ENCODE measurements around the gene TMEM164. TPM values are rescaled to one million over a fixed set of nuclear protein-coding genes. Genes with fewer than 3 reads are reported as not detected.
"Not testable (repeated sequence)": the region's sequence is repeated elsewhere in the genome, so short reads cannot be mapped to it uniquely, and the experiment has no call there.

TMEM164 gene
- total RNA-seq, 2 donors from 2014 or later, result 18.0 to 20.2 TPM

- H3K27ac ChIP-seq, result peak overlapping the region in 1 of 2 donors; percentile 77
- no peak for DNase-seq (ENCODE audit: low spot score)
- no peaks in the 10 kb centered on the region for H3K36me3 ChIP-seq
- ATAC-seq (ENCODE audit: insufficient number of reproducible peaks, low FRiP score, low read depth), result no peak
- TF ChIP-seq CTCF (IDR thresholded peaks at IDR 0.05), result peak; percentile 44
- H3K9me3 ChIP-seq, result no peaks in the 10 kb centered on the region
- no peak overlapping the region for H3K4me3 ChIP-seq
- H3K27me3 ChIP-seq (replicated peaks; ENCODE audit: insufficient read depth), result no peaks in the 10 kb centered on the region
- peaks cover 0 to 38% of the 10 kb centered on the region in 2 donors for H3K4me1 ChIP-seq (ENCODE audit: control insufficient read depth in 1 of 2, low read depth in 2 of 2)
These were observed 143.6 kb downstream of the TMEM164 start for GRCh38 chrX:110146521-110146920.

GRCh38 chrX:110153244-110153643 lies 150.3 kb downstream of the TMEM164 start:
- no peak for ATAC-seq (ENCODE audit: insufficient number of reproducible peaks, low FRiP score, low read depth)
- Histone ChIP-seq H3K27me3 (replicated peaks; ENCODE audit: insufficient read depth) (no peaks in the 10 kb centered on the region), H3K27ac (no peak overlapping the region), H3K9me3 (no peaks in the 10 kb centered on the region), H3K36me3 (no peaks in the 10 kb centered on the region), H3K4me3 (no peak overlapping the region), H3K4me1 (ENCODE audit: control insufficient read depth in 1 of 2, low read depth in 2 of 2) (no peaks in the 10 kb centered on the region)
- DNase-seq (ENCODE audit: low spot score), result no peak
- no peak for TF ChIP-seq CTCF (IDR thresholded peaks at IDR 0.05)

- no peak for TF ChIP-seq CTCF (IDR thresholded peaks at IDR 0.05)
- no peaks in the 10 kb centered on the region for H3K9me3 ChIP-seq
- no peaks in the 10 kb centered on the region for H3K27me3 ChIP-seq (replicated peaks; ENCODE audit: insufficient read depth)
- no peak for ATAC-seq (ENCODE audit: insufficient number of reproducible peaks, low FRiP score, low read depth)
- H3K4me1 ChIP-seq (ENCODE audit: control insufficient read depth in 1 of 2, low read depth in 2 of 2), result no peaks in the 10 kb centered on the region
- H3K27ac ChIP-seq, result no peak overlapping the region
- DNase-seq (ENCODE audit: low spot score), result no peak
- H3K4me3 ChIP-seq, result no peak overlapping the region
- no peaks in the 10 kb centered on the region for H3K36me3 ChIP-seq
These were observed 151.0 kb downstream of the TMEM164 start for GRCh38 chrX:110153896-110154295.

GRCh38 chrX:110154328-110154727 lies 151.4 kb downstream of the TMEM164 start:
- not testable (repeated sequence) for ATAC-seq (ENCODE audit: insufficient number of reproducible peaks, low FRiP score, low read depth); DNase-seq (ENCODE audit: low spot score); H3K9me3 ChIP-seq; H3K4me1 ChIP-seq (ENCODE audit: control insufficient read depth in 1 of 2, low read depth in 2 of 2); H3K27ac ChIP-seq; H3K36me3 ChIP-seq; H3K27me3 ChIP-seq (replicated peaks; ENCODE audit: insufficient read depth); H3K4me3 ChIP-seq

- no peak for TF ChIP-seq CTCF (IDR thresholded peaks at IDR 0.05)
- Histone ChIP-seq H3K36me3 (no peaks in the 10 kb centered on the region), H3K4me1 (ENCODE audit: control insufficient read depth in 1 of 2, low read depth in 2 of 2) (peaks cover 0 to 2% of the 10 kb centered on the region in 2 donors), H3K27me3 (replicated peaks; ENCODE audit: insufficient read depth) (no peaks in the 10 kb centered on the region), H3K4me3 (no peak overlapping the region), H3K27ac (no peak overlapping the region), H3K9me3 (no peaks in the 10 kb centered on the region)
- no peak for DNase-seq (ENCODE audit: low spot score)
- no peak for ATAC-seq (ENCODE audit: insufficient number of reproducible peaks, low FRiP score, low read depth)
These were observed 152.8 kb downstream of the TMEM164 start for GRCh38 chrX:110155759-110156158.

GRCh38 chrX:110156167-110156754 lies 153.3 kb downstream of the TMEM164 start:
- H3K4me1 ChIP-seq (ENCODE audit: control insufficient read depth in 1 of 2, low read depth in 2 of 2), result peaks cover 0 to 4% of the 10 kb centered on the region in 2 donors
- H3K9me3 ChIP-seq, result no peaks in the 10 kb centered on the region
- peak; percentile 39 for TF ChIP-seq CTCF (IDR thresholded peaks at IDR 0.05)
- DNase-seq (ENCODE audit: low spot score) (no peak), ATAC-seq (ENCODE audit: insufficient number of reproducible peaks, low FRiP score, low read depth) (no peak)
- no peak overlapping the region for H3K4me3 ChIP-seq
- no peaks in the 10 kb centered on the region for H3K36me3 ChIP-seq
- H3K27ac ChIP-seq, result no peak overlapping the region
- H3K27me3 ChIP-seq (replicated peaks; ENCODE audit: insufficient read depth), result no peaks in the 10 kb centered on the region

All from thoracic aorta (tissue), 2 donors.